Measurements from ENCODE around the gene KCNS1.

- TF ChIP-seq EZH2phosphoT487 (IDR thresholded peaks at IDR 0.05; ENCODE audit: unreplicated experiment) (no peak), REST (IDR thresholded peaks at IDR 0.05; ENCODE audit: unreplicated experiment) (no peak), CREB1 (CRISPR knock-in tag; IDR thresholded peaks at IDR 0.05; ENCODE audit: low read depth) (no peak), POLR2AphosphoS5 (IDR thresholded peaks at IDR 0.05; ENCODE audit: low read depth) (no peak), EZH2 (IDR thresholded peaks at IDR 0.05; ENCODE audit: low read depth, unreplicated experiment) (no peak), ETS1 (IDR thresholded peaks at IDR 0.05) (no peak), ZNF114 (CRISPR knock-in tag; IDR thresholded peaks at IDR 0.05) (no peak)
- TF ChIP-seq, protein P1, sequence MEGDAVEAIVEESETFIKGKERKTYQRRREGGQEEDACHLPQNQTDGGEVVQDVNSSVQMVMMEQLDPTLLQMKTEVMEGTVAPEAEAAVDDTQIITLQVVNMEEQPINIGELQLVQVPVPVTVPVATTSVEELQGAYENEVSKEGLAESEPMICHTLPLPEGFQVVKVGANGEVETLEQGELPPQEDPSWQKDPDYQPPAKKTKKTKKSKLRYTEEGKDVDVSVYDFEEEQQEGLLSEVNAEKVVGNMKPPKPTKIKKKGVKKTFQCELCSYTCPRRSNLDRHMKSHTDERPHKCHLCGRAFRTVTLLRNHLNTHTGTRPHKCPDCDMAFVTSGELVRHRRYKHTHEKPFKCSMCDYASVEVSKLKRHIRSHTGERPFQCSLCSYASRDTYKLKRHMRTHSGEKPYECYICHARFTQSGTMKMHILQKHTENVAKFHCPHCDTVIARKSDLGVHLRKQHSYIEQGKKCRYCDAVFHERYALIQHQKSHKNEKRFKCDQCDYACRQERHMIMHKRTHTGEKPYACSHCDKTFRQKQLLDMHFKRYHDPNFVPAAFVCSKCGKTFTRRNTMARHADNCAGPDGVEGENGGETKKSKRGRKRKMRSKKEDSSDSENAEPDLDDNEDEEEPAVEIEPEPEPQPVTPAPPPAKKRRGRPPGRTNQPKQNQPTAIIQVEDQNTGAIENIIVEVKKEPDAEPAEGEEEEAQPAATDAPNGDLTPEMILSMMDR (conservative IDR thresholded peaks at IDR 0.05; ENCODE audit: low read depth in 2 of 2) = no peak
- TF ChIP-seq, protein P2, sequence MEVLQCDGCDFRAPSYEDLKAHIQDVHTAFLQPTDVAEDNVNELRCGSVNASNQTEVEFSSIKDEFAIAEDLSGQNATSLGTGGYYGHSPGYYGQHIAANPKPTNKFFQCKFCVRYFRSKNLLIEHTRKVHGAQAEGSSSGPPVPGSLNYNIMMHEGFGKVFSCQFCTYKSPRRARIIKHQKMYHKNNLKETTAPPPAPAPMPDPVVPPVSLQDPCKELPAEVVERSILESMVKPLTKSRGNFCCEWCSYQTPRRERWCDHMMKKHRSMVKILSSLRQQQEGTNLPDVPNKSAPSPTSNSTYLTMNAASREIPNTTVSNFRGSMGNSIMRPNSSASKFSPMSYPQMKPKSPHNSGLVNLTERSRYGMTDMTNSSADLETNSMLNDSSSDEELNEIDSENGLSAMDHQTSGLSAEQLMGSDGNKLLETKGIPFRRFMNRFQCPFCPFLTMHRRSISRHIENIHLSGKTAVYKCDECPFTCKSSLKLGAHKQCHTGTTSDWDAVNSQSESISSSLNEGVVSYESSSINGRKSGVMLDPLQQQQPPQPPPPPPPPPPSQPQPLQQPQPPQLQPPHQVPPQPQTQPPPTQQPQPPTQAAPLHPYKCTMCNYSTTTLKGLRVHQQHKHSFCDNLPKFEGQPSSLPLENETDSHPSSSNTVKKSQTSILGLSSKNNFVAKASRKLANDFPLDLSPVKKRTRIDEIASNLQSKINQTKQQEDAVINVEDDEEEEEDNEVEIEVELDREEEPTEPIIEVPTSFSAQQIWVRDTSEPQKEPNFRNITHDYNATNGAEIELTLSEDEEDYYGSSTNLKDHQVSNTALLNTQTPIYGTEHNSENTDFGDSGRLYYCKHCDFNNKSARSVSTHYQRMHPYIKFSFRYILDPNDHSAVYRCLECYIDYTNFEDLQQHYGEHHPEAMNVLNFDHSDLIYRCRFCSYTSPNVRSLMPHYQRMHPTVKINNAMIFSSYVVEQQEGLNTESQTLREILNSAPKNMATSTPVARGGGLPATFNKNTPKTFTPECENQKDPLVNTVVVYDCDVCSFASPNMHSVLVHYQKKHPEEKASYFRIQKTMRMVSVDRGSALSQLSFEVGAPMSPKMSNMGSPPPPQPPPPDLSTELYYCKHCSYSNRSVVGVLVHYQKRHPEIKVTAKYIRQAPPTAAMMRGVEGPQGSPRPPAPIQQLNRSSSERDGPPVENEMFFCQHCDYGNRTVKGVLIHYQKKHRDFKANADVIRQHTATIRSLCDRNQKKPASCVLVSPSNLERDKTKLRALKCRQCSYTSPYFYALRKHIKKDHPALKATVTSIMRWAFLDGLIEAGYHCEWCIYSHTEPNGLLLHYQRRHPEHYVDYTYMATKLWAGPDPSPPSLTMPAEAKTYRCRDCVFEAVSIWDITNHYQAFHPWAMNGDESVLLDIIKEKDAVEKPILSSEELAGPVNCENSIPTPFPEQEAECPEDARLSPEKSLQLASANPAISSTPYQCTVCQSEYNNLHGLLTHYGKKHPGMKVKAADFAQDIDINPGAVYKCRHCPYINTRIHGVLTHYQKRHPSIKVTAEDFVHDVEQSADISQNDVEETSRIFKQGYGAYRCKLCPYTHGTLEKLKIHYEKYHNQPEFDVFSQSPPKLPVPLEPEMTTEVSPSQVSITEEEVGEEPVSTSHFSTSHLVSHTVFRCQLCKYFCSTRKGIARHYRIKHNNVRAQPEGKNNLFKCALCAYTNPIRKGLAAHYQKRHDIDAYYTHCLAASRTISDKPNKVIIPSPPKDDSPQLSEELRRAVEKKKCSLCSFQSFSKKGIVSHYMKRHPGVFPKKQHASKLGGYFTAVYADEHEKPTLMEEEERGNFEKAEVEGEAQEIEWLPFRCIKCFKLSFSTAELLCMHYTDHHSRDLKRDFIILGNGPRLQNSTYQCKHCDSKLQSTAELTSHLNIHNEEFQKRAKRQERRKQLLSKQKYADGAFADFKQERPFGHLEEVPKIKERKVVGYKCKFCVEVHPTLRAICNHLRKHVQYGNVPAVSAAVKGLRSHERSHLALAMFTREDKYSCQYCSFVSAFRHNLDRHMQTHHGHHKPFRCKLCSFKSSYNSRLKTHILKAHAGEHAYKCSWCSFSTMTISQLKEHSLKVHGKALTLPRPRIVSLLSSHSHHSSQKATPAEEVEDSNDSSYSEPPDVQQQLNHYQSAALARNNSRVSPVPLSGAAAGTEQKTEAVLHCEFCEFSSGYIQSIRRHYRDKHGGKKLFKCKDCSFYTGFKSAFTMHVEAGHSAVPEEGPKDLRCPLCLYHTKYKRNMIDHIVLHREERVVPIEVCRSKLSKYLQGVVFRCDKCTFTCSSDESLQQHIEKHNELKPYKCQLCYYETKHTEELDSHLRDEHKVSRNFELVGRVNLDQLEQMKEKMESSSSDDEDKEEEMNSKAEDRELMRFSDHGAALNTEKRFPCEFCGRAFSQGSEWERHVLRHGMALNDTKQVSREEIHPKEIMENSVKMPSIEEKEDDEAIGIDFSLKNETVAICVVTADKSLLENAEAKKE (CRISPR knock-in tag; IDR thresholded peaks at IDR 0.05) = no peak
These were observed 47.2 kb downstream of the KCNS1 start for GRCh38 chr20:45053430-45054351.

Measured in GM23338 (cell line).